MCF 10A (cell line): ENCODE results near the gene HPS4. TPM values are rescaled to one million over a fixed set of nuclear protein-coding genes. Genes with fewer than 3 reads are reported as not detected.

Experiments
- BruUV-seq: library from RNA; stranded (reverse); fragments of 400-500 nt; replicated peaks from 2 replicates; lab custom pipeline; 2021; lab: Mats Ljungman, UMichigan
- CTCF ChIA-PET: fragments of 300-600 bp; sonication (Branson Sonifier 250); formaldehyde crosslinking; extraction: SDS; loops from one replicate; lab custom pipeline; 2021; ENCODE audit warnings: antibody characterized with exemption, inconsistent platforms; lab: Yijun Ruan, JAX
- POLR2A ChIA-PET: fragments of 300-600, 350-650 bp; sonication (Branson Sonifier 250); formaldehyde crosslinking; extraction: SDS; loops from one replicate; lab custom pipeline; 2020; ENCODE audit warnings: antibody characterized with exemption, inconsistent platforms; lab: Yijun Ruan, JAX
- DNase-seq: peaks from one replicate; pipeline ENCODE4 v3.0.0-alpha.2; 2018; ENCODE audit not compliant: unreplicated experiment
- H3K27ac Mint-ChIP-seq: one replicate; pipeline ENCODE4 v1.8.0; 2022; ENCODE audit warnings: mild to moderate bottlenecking, low read depth, mixed read lengths; ENCODE audit not compliant: unreplicated experiment
- H3K27me3 Mint-ChIP-seq: one replicate; pipeline ENCODE4 v1.8.0; 2022; ENCODE audit warnings: mixed read lengths; ENCODE audit not compliant: insufficient read depth, unreplicated experiment
- H3K36me3 Mint-ChIP-seq: one replicate; pipeline ENCODE4 v1.8.0; 2022; ENCODE audit warnings: mild to moderate bottlenecking, moderate library complexity, mixed read lengths; ENCODE audit not compliant: insufficient read depth, unreplicated experiment
- H3K4me1 Mint-ChIP-seq: one replicate; pipeline ENCODE4 v1.8.0; 2022; ENCODE audit warnings: mixed read lengths; ENCODE audit not compliant: insufficient read depth, unreplicated experiment
- H3K4me3 Mint-ChIP-seq: one replicate; pipeline ENCODE4 v1.8.0; 2022; ENCODE audit warnings: mild to moderate bottlenecking, moderate library complexity, mixed read lengths; ENCODE audit not compliant: unreplicated experiment
- H3K9me3 Mint-ChIP-seq: one replicate; pipeline ENCODE4 v1.8.0; 2022; ENCODE audit warnings: mixed read lengths; ENCODE audit not compliant: unreplicated experiment
- intact Hi-C: fragments of 100-400 bp; cut with micrococcal nuclease; formaldehyde crosslinking; loops from 2 replicates; pipeline ENCODE4 v1.14.1; 2022
- total RNA-seq: library from RNA; stranded (reverse); gene quantifications from 2 replicates; pipeline ENCODE4 v1.2.3, GENCODE V29; 2022
- TF ChIP-seq, protein P1 (sequence below): fragments of 200-600 bp; IDR thresholded peaks from one replicate; pipeline ENCODE4 v1.8.0; 2022; ENCODE audit warnings: antibody characterized with exemption, mild to moderate bottlenecking; ENCODE audit not compliant: unreplicated experiment

The HPS4 gene
- total RNA-seq, 1 experiment from 2014 or later = 35.6 TPM

DNA sequence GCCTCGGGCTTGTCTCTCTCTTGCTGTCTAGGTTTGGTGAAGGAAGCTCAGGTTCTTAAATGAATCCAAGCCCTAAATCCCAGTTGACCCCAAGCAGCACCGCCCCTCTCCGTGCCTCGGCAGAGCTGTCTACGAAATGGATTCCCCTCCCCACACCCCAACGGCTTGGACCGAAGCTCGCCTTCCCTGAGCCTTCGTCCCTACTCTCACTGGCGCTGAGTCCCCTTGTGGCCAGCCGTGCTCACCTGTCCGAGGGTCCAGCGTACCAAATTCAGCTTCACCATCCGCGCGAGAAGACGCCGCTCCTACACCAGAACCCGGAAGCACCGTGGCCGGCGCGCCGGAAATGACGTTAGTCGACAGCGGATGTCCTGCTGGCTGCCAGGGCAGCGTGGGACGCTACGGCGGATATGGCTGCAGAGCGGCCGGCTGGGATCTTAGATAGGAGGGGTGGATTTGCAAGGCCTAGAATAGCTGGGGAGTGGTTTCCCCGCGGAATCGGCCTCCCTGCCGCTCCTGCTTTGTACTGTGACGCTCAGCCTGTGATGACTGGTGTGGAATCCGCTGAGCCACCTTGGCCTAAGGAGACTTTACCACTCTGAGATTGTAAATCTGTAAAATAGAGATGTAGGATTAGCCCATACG, 28.7 kb upstream of the HPS4 start, which contains the start of gene TFIP11:
Gene TFIP11 (minus strand): TSS at position 325 of the 645 bp plus-strand sequence. CDS start 2,201 bp downstream, outside the sequence.
- Mint-ChIP-seq H3K9me3 (no peaks in the 10 kb centered on the region), H3K4me1 (peaks cover 16% of the 10 kb centered on the region), H3K27ac (peak within 1 kb of the TSS; percentile 99), H3K36me3 (peaks cover 37% of the 10 kb centered on the region), H3K27me3 (no peaks in the 10 kb centered on the region), H3K4me3 (peak within 1 kb of the TSS; percentile 100)
- no TSS peak for BruUV-seq
- CTCF ChIA-PET = interaction anchor here (0.5 to 1.6 kb wide), 5 partner anchors 9 to 1541 kb away, joined by 3 to 12 read pairs (median 4); no protein-coding TSS in a partner anchor
- intact Hi-C loops = loop anchor here (5.0 kb wide), 1 partner anchor 80 kb away; the partner anchor contains the start of gene TPST2
- DNase-seq = peak; percentile 88
- TF ChIP-seq, protein P1, sequence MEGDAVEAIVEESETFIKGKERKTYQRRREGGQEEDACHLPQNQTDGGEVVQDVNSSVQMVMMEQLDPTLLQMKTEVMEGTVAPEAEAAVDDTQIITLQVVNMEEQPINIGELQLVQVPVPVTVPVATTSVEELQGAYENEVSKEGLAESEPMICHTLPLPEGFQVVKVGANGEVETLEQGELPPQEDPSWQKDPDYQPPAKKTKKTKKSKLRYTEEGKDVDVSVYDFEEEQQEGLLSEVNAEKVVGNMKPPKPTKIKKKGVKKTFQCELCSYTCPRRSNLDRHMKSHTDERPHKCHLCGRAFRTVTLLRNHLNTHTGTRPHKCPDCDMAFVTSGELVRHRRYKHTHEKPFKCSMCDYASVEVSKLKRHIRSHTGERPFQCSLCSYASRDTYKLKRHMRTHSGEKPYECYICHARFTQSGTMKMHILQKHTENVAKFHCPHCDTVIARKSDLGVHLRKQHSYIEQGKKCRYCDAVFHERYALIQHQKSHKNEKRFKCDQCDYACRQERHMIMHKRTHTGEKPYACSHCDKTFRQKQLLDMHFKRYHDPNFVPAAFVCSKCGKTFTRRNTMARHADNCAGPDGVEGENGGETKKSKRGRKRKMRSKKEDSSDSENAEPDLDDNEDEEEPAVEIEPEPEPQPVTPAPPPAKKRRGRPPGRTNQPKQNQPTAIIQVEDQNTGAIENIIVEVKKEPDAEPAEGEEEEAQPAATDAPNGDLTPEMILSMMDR = no peak
- POLR2A ChIA-PET = interaction anchor here (0.6 to 3.9 kb wide), 17 partner anchors 9 to 1562 kb away, joined by 3 to 58 read pairs (median 5); partner anchors contain the start of genes HPS4, SRRD and TPST2

DNA sequence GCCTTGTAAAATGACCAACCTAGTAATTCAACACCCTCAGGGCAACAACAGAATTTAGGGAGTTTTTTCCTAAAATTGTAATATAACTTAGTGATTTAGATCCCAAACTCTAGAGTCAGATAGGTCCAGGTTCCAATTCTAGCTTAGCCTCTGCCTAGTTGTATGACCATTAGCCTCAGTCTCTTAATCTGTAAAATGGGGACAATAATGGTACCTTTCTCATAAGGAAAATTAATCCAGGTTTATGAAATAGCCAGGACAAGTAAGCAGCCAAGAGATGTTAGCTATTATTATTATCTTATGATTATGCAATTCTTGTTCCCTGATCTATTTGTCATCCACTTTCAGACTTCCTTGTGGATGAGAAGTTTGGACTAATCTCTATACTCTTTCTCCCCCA, 24.6 kb upstream of the HPS4 start:
- H3K36me3 Mint-ChIP-seq = peaks cover 76% of the 10 kb centered on the region
- peaks cover 6% of the 10 kb centered on the region for H3K4me1 Mint-ChIP-seq
- intact Hi-C loops = no loop called here
- POLR2A ChIA-PET = interaction anchor here (0.6 to 3.3 kb wide), 2 partner anchors 24 to 1397 kb away, joined by 3 to 14 read pairs; partner anchors contain the start of genes HPS4 and SRRD
- CTCF ChIA-PET = interaction anchor here (0.6 kb wide), 1 partner anchor 135 kb away, joined by 3 read pairs; no protein-coding TSS in a partner anchor
- H3K27ac Mint-ChIP-seq = no peak overlapping the region
- H3K9me3 Mint-ChIP-seq = no peaks in the 10 kb centered on the region
- H3K27me3 Mint-ChIP-seq = no peaks in the 10 kb centered on the region
- BruUV-seq = no TSS peak
- no peak for DNase-seq
- H3K4me3 Mint-ChIP-seq = no peak overlapping the region
- TF ChIP-seq, protein P1 = no peak

DNA sequence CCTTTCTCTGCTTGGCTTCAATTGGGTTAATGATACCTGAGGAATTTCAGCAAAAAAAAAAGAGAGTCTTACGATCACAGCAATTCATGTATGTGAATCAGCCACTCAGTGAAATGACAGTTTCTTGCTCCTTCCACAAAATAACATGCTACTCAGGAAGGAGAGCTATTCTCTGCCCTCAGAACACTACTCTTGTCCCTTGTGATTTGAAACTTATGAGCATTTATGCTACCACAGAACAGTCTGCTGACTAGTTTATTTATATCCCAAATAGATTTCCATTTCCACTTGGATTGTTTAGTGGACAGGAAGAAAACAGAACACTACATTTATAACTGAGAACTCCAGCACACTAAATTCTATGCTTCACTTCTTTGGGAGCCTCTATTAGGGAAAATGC, 20.2 kb upstream of the HPS4 start:
- ChIA-PET CTCF (interaction anchor here (0.7 to 2.8 kb wide), 13 partner anchors 9 to 161 kb away, joined by 3 to 13 read pairs (median 4); partner anchors contain the start of genes TFIP11 and TPST2), POLR2A (interaction anchor here (0.7 to 2.8 kb wide), 4 partner anchors 9 to 25 kb away, joined by 4 to 19 read pairs (median 6); partner anchors contain the start of genes HPS4, SRRD and TFIP11)
- BruUV-seq = no TSS peak
- TF ChIP-seq, protein P1 = no peak
- Mint-ChIP-seq H3K4me1 (no peaks in the 10 kb centered on the region), H3K4me3 (no peak overlapping the region), H3K27ac (no peak overlapping the region), H3K36me3 (peaks cover 94% of the 10 kb centered on the region), H3K27me3 (no peaks in the 10 kb centered on the region), H3K9me3 (no peaks in the 10 kb centered on the region)
- intact Hi-C loops = no loop called here
- DNase-seq = no peak
